ENCODE results near the gene TYW3.
"Not testable (repeated sequence)": the region's sequence is repeated elsewhere in the genome, so short reads cannot be mapped to it uniquely, and the experiment has no call there.

The TYW3 gene

DNA sequence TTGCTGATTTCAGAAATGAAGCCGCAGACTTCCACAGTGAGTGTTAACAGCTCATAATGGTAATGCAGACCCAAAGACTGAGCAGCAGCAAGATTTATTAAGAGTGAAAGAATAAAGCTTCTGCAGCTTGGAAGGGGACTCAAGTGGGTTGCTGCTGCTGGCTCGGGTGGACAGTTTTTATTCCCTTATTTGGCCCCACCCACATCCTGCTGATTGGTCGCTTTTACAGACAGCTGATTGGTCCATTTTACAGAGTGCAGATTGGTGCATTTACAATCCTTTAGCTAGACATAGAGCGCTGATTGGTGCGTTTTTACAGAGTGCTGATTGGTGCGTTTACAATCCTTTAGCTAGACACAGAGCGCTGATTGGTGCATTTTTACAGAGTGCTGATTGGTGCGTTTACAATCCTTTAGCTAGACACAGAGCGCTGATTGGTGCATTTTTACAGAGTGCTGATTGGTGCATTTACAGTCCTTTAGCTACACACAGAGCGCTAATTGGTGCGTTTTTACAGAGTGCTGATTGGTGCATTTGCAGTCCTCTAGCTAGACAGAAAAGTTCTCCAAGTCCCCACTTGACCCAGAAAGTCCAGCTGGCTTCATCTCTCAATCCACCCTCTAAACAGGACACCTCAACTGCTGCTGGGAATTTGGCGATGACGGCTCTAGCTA lies 7.5 kb downstream of the TYW3 start:
- H3K4me3 ChIP-seq (ENCODE audit: low read length); H2AFZ ChIP-seq (ENCODE audit: low read depth, low read length); H3K9me3 ChIP-seq (ENCODE audit: low read length); H3K27me3 ChIP-seq (ENCODE audit: insufficient read depth, low read length); H3K4me1 ChIP-seq (ENCODE audit: insufficient read depth, low read length): not testable (repeated sequence)
- peaks cover 35% of the 10 kb centered on the region for H3K36me3 ChIP-seq (ENCODE audit: insufficient read depth, low read length)

- not testable (repeated sequence) for H2AFZ ChIP-seq (ENCODE audit: low read depth, low read length); H3K4me3 ChIP-seq (ENCODE audit: low read length); H3K4me1 ChIP-seq (ENCODE audit: insufficient read depth, low read length); H3K27me3 ChIP-seq (ENCODE audit: insufficient read depth, low read length); H3K9me3 ChIP-seq (ENCODE audit: low read length)
- H3K36me3 ChIP-seq (ENCODE audit: insufficient read depth, low read length), result peaks cover 20% of the 10 kb centered on the region
These were observed 12.3 kb downstream of the TYW3 start for GRCh38 chr1:74745247-74745646.

DNA sequence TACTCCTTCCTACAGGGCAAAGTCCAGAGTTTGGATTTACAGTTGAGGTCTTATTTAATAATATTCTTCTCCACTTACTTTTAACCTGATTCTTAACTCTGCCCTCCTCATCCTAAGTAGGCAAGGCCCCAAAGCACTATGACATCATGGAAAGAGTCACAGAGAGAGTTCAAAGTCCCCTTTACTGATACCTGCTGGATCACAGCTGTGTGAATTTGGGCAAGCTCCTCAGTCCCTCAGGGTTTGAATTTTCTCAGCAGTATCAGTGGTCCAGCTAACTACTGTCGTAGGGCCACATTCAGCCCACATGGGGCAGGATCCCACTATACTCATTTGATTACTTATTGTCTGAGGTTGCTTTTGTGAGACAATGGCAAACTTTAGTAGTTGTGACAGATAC lies 16.0 kb downstream of the TYW3 start:
- H2AFZ ChIP-seq (ENCODE audit: low read depth, low read length), result no peak overlapping the region
- H3K36me3 ChIP-seq (ENCODE audit: insufficient read depth, low read length), result peaks cover 16% of the 10 kb centered on the region
- no peaks in the 10 kb centered on the region for H3K27me3 ChIP-seq (ENCODE audit: insufficient read depth, low read length)
- H3K4me1 ChIP-seq (ENCODE audit: insufficient read depth, low read length), result peaks cover 4% of the 10 kb centered on the region
- H3K9me3 ChIP-seq (ENCODE audit: low read length), result peaks cover 2% of the 10 kb centered on the region
- H3K4me3 ChIP-seq (ENCODE audit: low read length), result no peak overlapping the region

- peaks cover 14% of the 10 kb centered on the region for H3K36me3 ChIP-seq (ENCODE audit: insufficient read depth, low read length)
- no peaks in the 10 kb centered on the region for H3K9me3 ChIP-seq (ENCODE audit: low read length)
These were observed 20.2 kb downstream of the TYW3 start for GRCh38 chr1:74753104-74753503.

DNA sequence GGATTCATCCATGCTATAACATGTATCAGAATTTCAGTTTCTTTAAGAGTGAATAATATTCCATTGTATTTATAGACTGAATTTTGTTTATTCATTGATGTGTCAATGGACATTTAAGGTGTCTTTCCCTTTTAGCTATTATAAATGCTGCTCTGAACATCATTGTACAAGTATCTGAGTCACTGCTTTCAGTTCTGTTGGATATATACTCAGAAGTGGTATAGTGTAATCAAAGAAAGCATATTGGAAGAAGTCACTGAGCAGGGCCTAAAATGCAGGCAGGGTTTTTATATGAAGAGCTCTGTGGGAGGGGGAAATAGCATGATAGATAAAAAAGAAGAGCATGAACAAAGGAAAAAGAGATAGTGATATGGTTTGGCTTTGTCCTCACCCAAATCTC lies 22.5 kb downstream of the TYW3 start:
- Histone ChIP-seq H3K27me3 (ENCODE audit: insufficient read depth, low read length) (no peaks in the 10 kb centered on the region), H3K4me1 (ENCODE audit: insufficient read depth, low read length) (peaks cover 4% of the 10 kb centered on the region), H2AFZ (ENCODE audit: low read depth, low read length) (no peak overlapping the region), H3K36me3 (ENCODE audit: insufficient read depth, low read length) (peaks cover 16% of the 10 kb centered on the region), H3K9me3 (ENCODE audit: low read length) (no peaks in the 10 kb centered on the region), H3K4me3 (ENCODE audit: low read length) (no peak overlapping the region)

More at GRCh38 chr1:74753104-74753503, 20.2 kb downstream of the TYW3 start:
- H3K4me3 ChIP-seq (ENCODE audit: low read length), result no peak overlapping the region
- peaks cover 4% of the 10 kb centered on the region for H3K4me1 ChIP-seq (ENCODE audit: insufficient read depth, low read length)
- H3K27me3 ChIP-seq (ENCODE audit: insufficient read depth, low read length), result no peaks in the 10 kb centered on the region
- no peak overlapping the region for H2AFZ ChIP-seq (ENCODE audit: low read depth, low read length)

DNA sequence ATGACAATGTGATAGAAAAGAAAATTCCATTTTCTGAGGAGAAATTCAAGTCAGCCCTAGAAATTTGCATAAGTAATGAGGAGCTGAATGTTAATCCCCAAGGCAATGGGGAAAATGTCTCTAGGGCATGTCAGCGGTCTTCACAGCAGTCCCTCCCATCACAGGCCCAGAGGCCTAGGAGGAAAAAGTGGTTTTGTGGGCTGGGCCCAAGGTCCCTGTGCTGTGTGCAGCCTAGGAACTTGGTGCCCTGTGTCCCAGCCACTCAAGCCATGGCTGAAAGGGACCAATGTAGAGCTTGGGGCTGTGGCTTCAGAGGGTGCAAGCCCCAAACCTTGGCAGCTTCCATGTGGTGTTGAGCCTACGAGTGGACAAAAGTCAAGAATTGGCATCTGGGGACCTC lies 23.7 kb downstream of the TYW3 start:
- H3K9me3 ChIP-seq (ENCODE audit: low read length); H3K4me3 ChIP-seq (ENCODE audit: low read length); H3K4me1 ChIP-seq (ENCODE audit: insufficient read depth, low read length); H2AFZ ChIP-seq (ENCODE audit: low read depth, low read length); H3K27me3 ChIP-seq (ENCODE audit: insufficient read depth, low read length): not testable (repeated sequence)
- peaks cover 16% of the 10 kb centered on the region for H3K36me3 ChIP-seq (ENCODE audit: insufficient read depth, low read length)

- no peaks in the 10 kb centered on the region for H3K4me1 ChIP-seq (ENCODE audit: insufficient read depth, low read length)
- H3K4me3 ChIP-seq (ENCODE audit: low read length), result no peak overlapping the region
- H3K27me3 ChIP-seq (ENCODE audit: insufficient read depth, low read length), result no peaks in the 10 kb centered on the region
- no peaks in the 10 kb centered on the region for H3K9me3 ChIP-seq (ENCODE audit: low read length)
- no peak overlapping the region for H2AFZ ChIP-seq (ENCODE audit: low read depth, low read length)
- peaks cover 3% of the 10 kb centered on the region for H3K36me3 ChIP-seq (ENCODE audit: insufficient read depth, low read length)
These were observed 30.9 kb downstream of the TYW3 start for GRCh38 chr1:74763807-74764206.

- Histone ChIP-seq H3K36me3 (ENCODE audit: insufficient read depth, low read length) (no peaks in the 10 kb centered on the region), H3K4me3 (ENCODE audit: low read length) (no peak overlapping the region), H2AFZ (ENCODE audit: low read depth, low read length) (no peak overlapping the region), H3K27me3 (ENCODE audit: insufficient read depth, low read length) (no peaks in the 10 kb centered on the region), H3K9me3 (ENCODE audit: low read length) (no peaks in the 10 kb centered on the region), H3K4me1 (ENCODE audit: insufficient read depth, low read length) (no peaks in the 10 kb centered on the region)
These were observed 33.6 kb downstream of the TYW3 start for GRCh38 chr1:74766579-74766978.

DNA sequence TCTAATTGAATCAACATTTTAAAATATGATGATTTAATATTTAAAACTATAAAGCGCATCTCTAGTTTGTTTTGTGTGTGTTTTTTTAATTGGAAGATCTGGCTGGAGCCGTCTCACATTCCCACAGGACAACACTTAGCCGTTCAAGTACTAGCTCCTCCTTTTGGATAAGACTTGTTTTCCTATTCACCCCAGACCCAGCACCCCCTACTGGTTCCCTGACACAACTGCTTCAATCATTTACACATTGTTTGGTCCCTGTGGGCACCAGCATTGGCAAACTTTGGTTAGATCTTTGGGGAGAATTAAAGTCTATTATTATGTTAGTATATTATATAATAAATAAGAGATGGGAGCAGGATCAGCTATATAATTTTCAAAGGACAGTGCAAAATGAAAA lies 34.5 kb downstream of the TYW3 start:
- Histone ChIP-seq H3K36me3 (ENCODE audit: insufficient read depth, low read length) (no peaks in the 10 kb centered on the region), H3K27me3 (ENCODE audit: insufficient read depth, low read length) (no peaks in the 10 kb centered on the region), H2AFZ (ENCODE audit: low read depth, low read length) (no peak overlapping the region), H3K9me3 (ENCODE audit: low read length) (no peaks in the 10 kb centered on the region), H3K4me3 (ENCODE audit: low read length) (no peak overlapping the region), H3K4me1 (ENCODE audit: insufficient read depth, low read length) (no peaks in the 10 kb centered on the region)

- no peaks in the 10 kb centered on the region for H3K4me1 ChIP-seq (ENCODE audit: insufficient read depth, low read length)
- no peak overlapping the region for H3K4me3 ChIP-seq (ENCODE audit: low read length)
- H2AFZ ChIP-seq (ENCODE audit: low read depth, low read length), result no peak overlapping the region
- no peaks in the 10 kb centered on the region for H3K36me3 ChIP-seq (ENCODE audit: insufficient read depth, low read length)
- no peaks in the 10 kb centered on the region for H3K9me3 ChIP-seq (ENCODE audit: low read length)
- H3K27me3 ChIP-seq (ENCODE audit: insufficient read depth, low read length), result no peaks in the 10 kb centered on the region
These were observed 39.1 kb downstream of the TYW3 start for GRCh38 chr1:74771913-74772515.

DNA sequence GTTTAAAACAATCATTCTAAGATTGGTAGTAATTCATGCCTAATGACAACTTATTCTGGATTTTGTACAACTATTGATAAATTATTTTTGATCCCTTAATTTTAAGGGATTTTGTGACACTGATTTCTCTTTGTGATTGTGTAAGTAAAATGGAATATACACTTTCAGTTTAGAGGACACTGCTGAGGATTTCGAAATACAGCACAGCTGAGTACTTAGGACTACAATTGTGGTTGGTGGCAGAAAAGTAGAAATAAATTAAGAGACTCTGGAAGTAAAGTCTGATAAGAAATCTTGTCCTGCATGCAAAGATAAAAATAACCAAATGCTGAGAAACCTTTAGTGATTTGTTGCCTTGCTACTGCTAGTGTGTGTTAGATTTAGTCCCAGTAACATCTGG lies 40.0 kb downstream of the TYW3 start:
- no peaks in the 10 kb centered on the region for H3K4me1 ChIP-seq (ENCODE audit: insufficient read depth, low read length)

DNA sequence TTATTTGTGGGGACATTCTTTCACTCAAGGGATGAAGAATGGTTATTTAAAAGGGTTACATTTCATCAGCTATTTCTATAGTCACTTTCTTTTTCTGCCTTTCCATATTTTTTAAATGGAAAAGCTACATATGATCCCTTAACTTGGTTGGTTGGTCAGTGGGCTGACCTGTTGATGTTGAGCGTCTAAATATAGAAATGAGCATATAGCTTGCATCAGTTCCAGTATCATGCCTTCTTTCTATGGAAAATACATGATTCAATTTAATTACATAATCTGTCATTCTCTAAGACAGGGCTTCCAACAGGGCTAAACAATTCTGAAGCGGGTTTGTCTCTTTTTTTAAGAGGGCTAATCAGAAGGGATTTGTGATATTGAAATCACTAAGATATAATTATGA lies 40.6 kb downstream of the TYW3 start:
- no peaks in the 10 kb centered on the region for H3K9me3 ChIP-seq (ENCODE audit: low read length)
- no peaks in the 10 kb centered on the region for H3K36me3 ChIP-seq (ENCODE audit: insufficient read depth, low read length)
- no peak overlapping the region for H3K4me3 ChIP-seq (ENCODE audit: low read length)
- H3K27me3 ChIP-seq (ENCODE audit: insufficient read depth, low read length), result no peaks in the 10 kb centered on the region
- H2AFZ ChIP-seq (ENCODE audit: low read depth, low read length), result no peak overlapping the region
- no peaks in the 10 kb centered on the region for H3K4me1 ChIP-seq (ENCODE audit: insufficient read depth, low read length)

More for the DNA sequence above, 40.0 kb downstream of the TYW3 start:
- Histone ChIP-seq H2AFZ (ENCODE audit: low read depth, low read length) (no peak overlapping the region), H3K27me3 (ENCODE audit: insufficient read depth, low read length) (no peaks in the 10 kb centered on the region), H3K36me3 (ENCODE audit: insufficient read depth, low read length) (no peaks in the 10 kb centered on the region), H3K4me3 (ENCODE audit: low read length) (no peak overlapping the region), H3K9me3 (ENCODE audit: low read length) (no peaks in the 10 kb centered on the region)

DNA sequence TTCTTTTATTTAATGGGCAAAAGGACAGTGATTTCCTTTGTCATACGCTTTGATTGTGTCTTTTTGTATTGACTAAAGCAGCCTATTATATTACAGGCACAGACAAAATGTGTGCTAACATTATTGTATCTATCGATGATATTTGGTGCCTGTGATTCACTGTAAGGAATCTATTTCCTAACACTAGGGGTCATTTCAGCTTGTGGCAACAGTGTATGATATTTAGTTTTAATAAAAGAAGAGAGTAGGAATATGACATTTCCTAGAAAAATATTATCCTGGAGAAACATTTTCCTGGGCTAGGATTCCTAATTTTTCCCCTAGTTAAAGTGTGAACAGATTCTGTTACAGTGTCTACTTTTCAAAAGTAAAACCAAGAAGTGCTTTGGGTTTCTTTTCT lies 42.8 kb downstream of the TYW3 start:
- H3K27me3 ChIP-seq (ENCODE audit: insufficient read depth, low read length), result no peaks in the 10 kb centered on the region

DNA sequence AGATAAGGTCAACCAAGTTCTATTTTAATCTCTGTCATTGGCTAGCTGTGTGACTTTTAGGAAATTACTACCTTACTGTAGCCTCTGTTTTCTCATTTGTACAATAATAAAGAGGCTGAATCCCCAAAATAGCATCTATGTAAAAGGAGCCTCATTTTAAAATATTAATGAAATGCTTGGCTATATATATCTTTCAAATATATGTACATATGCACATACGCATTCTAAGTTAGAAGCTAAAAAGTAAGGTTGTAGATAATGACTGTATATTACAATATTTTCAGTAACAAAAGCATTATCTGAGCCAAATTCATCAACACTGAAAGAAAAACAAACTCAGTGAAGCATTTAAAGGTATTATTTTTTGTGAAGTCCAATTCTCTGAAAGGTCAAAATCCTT lies 44.6 kb downstream of the TYW3 start:
- no peak overlapping the region for H2AFZ ChIP-seq (ENCODE audit: low read depth, low read length)
- no peaks in the 10 kb centered on the region for H3K9me3 ChIP-seq (ENCODE audit: low read length)
- peaks cover 9% of the 10 kb centered on the region for H3K4me1 ChIP-seq (ENCODE audit: insufficient read depth, low read length)
- no peaks in the 10 kb centered on the region for H3K36me3 ChIP-seq (ENCODE audit: insufficient read depth, low read length)
- no peaks in the 10 kb centered on the region for H3K27me3 ChIP-seq (ENCODE audit: insufficient read depth, low read length)
- H3K4me3 ChIP-seq (ENCODE audit: low read length), result no peak overlapping the region

More for the DNA sequence above, 42.8 kb downstream of the TYW3 start:
- Histone ChIP-seq H3K4me1 (ENCODE audit: insufficient read depth, low read length) (peaks cover 5% of the 10 kb centered on the region), H3K9me3 (ENCODE audit: low read length) (no peaks in the 10 kb centered on the region), H3K36me3 (ENCODE audit: insufficient read depth, low read length) (no peaks in the 10 kb centered on the region), H3K4me3 (ENCODE audit: low read length) (no peak overlapping the region), H2AFZ (ENCODE audit: low read depth, low read length) (no peak overlapping the region)
